Neural progenitor cell (in vitro differentiated cells): Measurements from ENCODE around the gene NUP93. TPM values are rescaled to one million over a fixed set of nuclear protein-coding genes. Genes with fewer than 3 reads are reported as not detected.
"Not testable (repeated sequence)": the region's sequence is repeated elsewhere in the genome, so short reads cannot be mapped to it uniquely, and the experiment has no call there.

Experiments
- DNase-seq: peaks from one replicate; pipeline ENCODE4 v3.0.0-alpha.2; 2016; ENCODE audit warnings: low spot score
- H2AFZ ChIP-seq: fragments of 200-600 bp; sonication (generic); replicated peaks from 2 replicates; pipeline ENCODE4 v1.6.1; 2016; ENCODE audit warnings: antibody characterized with exemption
- H3F3A ChIP-seq: fragments of 200-600 bp; sonication (generic); 2 replicates; pipeline ENCODE4 v1.6.1; 2016; ENCODE audit warnings: antibody characterized with exemption, low read depth
- H3K27ac ChIP-seq: fragments of 200-600 bp; sonication (generic); 2 replicates; pipeline ENCODE4 v1.5.1; 2016; ENCODE audit warnings: mild to moderate bottlenecking
- H3K27me3 ChIP-seq: fragments of 200-600 bp; sonication (generic); 2 replicates; pipeline ENCODE4 v1.6.1; 2016; ENCODE audit warnings: mild to moderate bottlenecking, moderate library complexity
- H3K36me3 ChIP-seq: fragments of 200-600 bp; sonication (generic); 2 replicates; pipeline ENCODE4 v1.5.1; 2016
- H3K4me1 ChIP-seq: fragments of 200-600 bp; sonication (generic); 2 replicates; pipeline ENCODE4 v1.6.1; 2016; ENCODE audit warnings: mixed run types
- H3K4me2 ChIP-seq: fragments of 200-600 bp; sonication (generic); 2 replicates; pipeline ENCODE4 v1.6.1; 2016
- H3K4me3 ChIP-seq: fragments of 200-600 bp; sonication (generic); 2 replicates; pipeline ENCODE4 v1.5.1; 2016
- H3K79me2 ChIP-seq: fragments of 200-600 bp; sonication (generic); 2 replicates; pipeline ENCODE4 v1.6.1; 2016; ENCODE audit warnings: low read depth
- H3K9ac ChIP-seq: fragments of 200-600 bp; sonication (generic); 2 replicates; pipeline ENCODE4 v1.6.1; 2016
- H3K9me3 ChIP-seq: fragments of 200-600 bp; sonication (generic); 2 replicates; pipeline ENCODE4 v1.5.1; 2016; ENCODE audit warnings: low read depth
- H4K20me1 ChIP-seq: fragments of 200-600 bp; sonication (generic); 2 replicates; pipeline ENCODE4 v1.6.1; 2016; ENCODE audit warnings: low read depth
- H3K27ac Mint-ChIP-seq: 3 replicates; pipeline ENCODE4 v1.8.0; 2021; ENCODE audit warnings: mixed read lengths
- H3K27me3 Mint-ChIP-seq: 2 replicates; pipeline ENCODE4 v1.8.0; 2022; ENCODE audit warnings: low read depth, mild to moderate bottlenecking, inconsistent platforms, moderate library complexity, mixed read lengths; ENCODE audit not compliant: insufficient read depth
- H3K36me3 Mint-ChIP-seq: 3 replicates; pipeline ENCODE4 v1.8.0; 2021; ENCODE audit warnings: mixed read lengths
- H3K4me1 Mint-ChIP-seq: 3 replicates; pipeline ENCODE4 v1.8.0; 2021; ENCODE audit warnings: mixed read lengths
- H3K4me3 Mint-ChIP-seq: 3 replicates; pipeline ENCODE4 v1.8.0; 2021; ENCODE audit warnings: mild to moderate bottlenecking, moderate library complexity, mixed read lengths
- H3K9me3 Mint-ChIP-seq: 3 replicates; pipeline ENCODE4 v1.8.0; 2020; ENCODE audit warnings: mixed read lengths
- CTCF ChIP-seq: fragments of 200-600 bp; sonication (generic); IDR thresholded peaks from 2 replicates; pipeline ENCODE4 v1.5.1; 2017; ENCODE audit warnings: antibody characterized with exemption, mild to moderate bottlenecking
- EZH2 ChIP-seq: fragments of 200-600 bp; sonication (generic); IDR thresholded peaks from 2 replicates; pipeline ENCODE4 v1.6.1; 2017; ENCODE audit warnings: antibody characterized with exemption, mild to moderate bottlenecking, moderate library complexity
- EZH2phosphoT487 ChIP-seq: fragments of 200-600 bp; sonication (generic); IDR thresholded peaks from 2 replicates; pipeline ENCODE4 v1.6.1; 2017; ENCODE audit warnings: antibody characterized with exemption
- total RNA-seq: library from RNA; depleted of rRNA; stranded (reverse); fragments of >200 nt; gene quantifications from 2 replicates; pipeline ENCODE4 v1.2.3, GENCODE V29; 2015; ENCODE audit warnings: low replicate concordance

The NUP93 gene
- total RNA-seq, 1 donor from 2014 or later: 116 TPM

- no peak overlapping the region for H2AFZ ChIP-seq
- no peaks in the 10 kb centered on the region for H3K36me3 ChIP-seq
- peak overlapping the region; percentile 25 for H3K4me2 ChIP-seq
- DNase-seq: peak; percentile 75
- H3K27ac Mint-ChIP-seq: no peak overlapping the region
- H3K4me1 ChIP-seq: peaks cover 21% of the 10 kb centered on the region
- H3K79me2 ChIP-seq: peaks cover 5% of the 10 kb centered on the region
- H3K4me3 ChIP-seq: no peak overlapping the region
- peaks cover 14% of the 10 kb centered on the region for H3K36me3 Mint-ChIP-seq
- H3K9me3 Mint-ChIP-seq: no peaks in the 10 kb centered on the region
- no peaks in the 10 kb centered on the region for H3K27me3 Mint-ChIP-seq
- peaks cover 11% of the 10 kb centered on the region for H3K4me1 Mint-ChIP-seq
- no peaks in the 10 kb centered on the region for H3K27me3 ChIP-seq
- H3K4me3 Mint-ChIP-seq: no peak overlapping the region
- H3K27ac ChIP-seq: no peak overlapping the region
- no peak overlapping the region for H3K9ac ChIP-seq
- TF ChIP-seq CTCF (no peak), EZH2 (no peak), EZH2phosphoT487 (peak; percentile 35)
- peaks cover 17% of the 10 kb centered on the region for H3F3A ChIP-seq
- no peaks in the 10 kb centered on the region for H3K9me3 ChIP-seq
- H4K20me1 ChIP-seq: peaks cover 35% of the 10 kb centered on the region
Measured at GRCh38 chr16:56801762-56802161, 71.8 kb downstream of the NUP93 start.

- H3K4me3 ChIP-seq: no peak overlapping the region
- H3K4me1 Mint-ChIP-seq: peaks cover 2% of the 10 kb centered on the region
- H3K27me3 ChIP-seq: no peaks in the 10 kb centered on the region
- H2AFZ ChIP-seq: no peak overlapping the region
- peaks cover 10% of the 10 kb centered on the region for H3K79me2 ChIP-seq
- H3K4me2 ChIP-seq: no peak overlapping the region
- H3K27ac ChIP-seq: no peak overlapping the region
- no peak overlapping the region for H3K27ac Mint-ChIP-seq
- no peak for DNase-seq
- H3K9me3 ChIP-seq: no peaks in the 10 kb centered on the region
- peaks cover 17% of the 10 kb centered on the region for H3K36me3 Mint-ChIP-seq
- TF ChIP-seq EZH2 (no peak), CTCF (no peak), EZH2phosphoT487 (no peak)
- no peaks in the 10 kb centered on the region for H3K9me3 Mint-ChIP-seq
- H3K36me3 ChIP-seq: no peaks in the 10 kb centered on the region
- H3K4me1 ChIP-seq: peaks cover 12% of the 10 kb centered on the region
- H3K27me3 Mint-ChIP-seq: no peaks in the 10 kb centered on the region
- no peak overlapping the region for H3K9ac ChIP-seq
- peaks cover 19% of the 10 kb centered on the region for H3F3A ChIP-seq
- no peak overlapping the region for H3K4me3 Mint-ChIP-seq
- peaks cover 16% of the 10 kb centered on the region for H4K20me1 ChIP-seq
Measured at GRCh38 chr16:56807011-56807675, 77.2 kb downstream of the NUP93 start.

- H3K4me2 ChIP-seq, DNase-seq, H3K9ac ChIP-seq, H2AFZ ChIP-seq, H3K27me3 ChIP-seq, H3K27ac Mint-ChIP-seq, H3K36me3 ChIP-seq, H3K27me3 Mint-ChIP-seq, H3K9me3 ChIP-seq, H3K4me3 Mint-ChIP-seq, H3K9me3 Mint-ChIP-seq, H3K79me2 ChIP-seq, H3K4me1 ChIP-seq, H3K27ac ChIP-seq, H3K4me3 ChIP-seq, H3K4me1 Mint-ChIP-seq: not testable (repeated sequence)
- Histone ChIP-seq H4K20me1 (peaks cover 11% of the 10 kb centered on the region), H3F3A (peaks cover 19% of the 10 kb centered on the region)
- H3K36me3 Mint-ChIP-seq: peaks cover 17% of the 10 kb centered on the region
Measured at GRCh38 chr16:56807676-56808067, 77.7 kb downstream of the NUP93 start.

GRCh38 chr16:56810954-56811353 lies 81.0 kb downstream of the NUP93 start:
- Mint-ChIP-seq H3K9me3 (no peaks in the 10 kb centered on the region), H3K36me3 (peaks cover 11% of the 10 kb centered on the region), H3K4me3 (no peak overlapping the region), H3K27me3 (no peaks in the 10 kb centered on the region), H3K27ac (no peak overlapping the region), H3K4me1 (peaks cover 15% of the 10 kb centered on the region)
- H3K79me2 ChIP-seq: peaks cover 5% of the 10 kb centered on the region
- H3K4me3 ChIP-seq: no peak overlapping the region
- H3K9ac ChIP-seq: no peak overlapping the region
- H3K36me3 ChIP-seq: no peaks in the 10 kb centered on the region
- peaks cover 23% of the 10 kb centered on the region for H3F3A ChIP-seq
- no peak overlapping the region for H3K27ac ChIP-seq
- DNase-seq: no peak
- TF ChIP-seq EZH2phosphoT487 (no peak), EZH2 (no peak), CTCF (no peak)
- no peaks in the 10 kb centered on the region for H3K27me3 ChIP-seq
- H2AFZ ChIP-seq: no peak overlapping the region
- no peaks in the 10 kb centered on the region for H3K9me3 ChIP-seq
- H3K4me1 ChIP-seq: peaks cover 20% of the 10 kb centered on the region
- H4K20me1 ChIP-seq: peaks cover 13% of the 10 kb centered on the region
- no peak overlapping the region for H3K4me2 ChIP-seq

- H4K20me1 ChIP-seq: peaks cover 13% of the 10 kb centered on the region
- H3K36me3 Mint-ChIP-seq, H3K79me2 ChIP-seq, DNase-seq, H3K4me3 Mint-ChIP-seq, H3K36me3 ChIP-seq, H2AFZ ChIP-seq, H3K9ac ChIP-seq, H3K27me3 ChIP-seq, H3K4me3 ChIP-seq, H3K27ac ChIP-seq, H3K9me3 Mint-ChIP-seq, H3K4me2 ChIP-seq, H3K27ac Mint-ChIP-seq, H3K9me3 ChIP-seq, H3K27me3 Mint-ChIP-seq: not testable (repeated sequence)
- peaks cover 23% of the 10 kb centered on the region for H3F3A ChIP-seq
- peaks cover 15% of the 10 kb centered on the region for H3K4me1 Mint-ChIP-seq
- peaks cover 20% of the 10 kb centered on the region for H3K4me1 ChIP-seq
Measured at GRCh38 chr16:56811602-56812001, 81.7 kb downstream of the NUP93 start.
